Cortex of kidney (tissue), 1 donor: ENCODE data around the gene ADGRB3.
"Not testable (repeated sequence)": the region's sequence is repeated elsewhere in the genome, so short reads cannot be mapped to it uniquely, and the experiment has no call there.

Experiments
- DNase-seq: peaks from one replicate; lab custom pipeline; 2025; lab: John Stamatoyannopoulos, UW

ADGRB3 gene

DNA sequence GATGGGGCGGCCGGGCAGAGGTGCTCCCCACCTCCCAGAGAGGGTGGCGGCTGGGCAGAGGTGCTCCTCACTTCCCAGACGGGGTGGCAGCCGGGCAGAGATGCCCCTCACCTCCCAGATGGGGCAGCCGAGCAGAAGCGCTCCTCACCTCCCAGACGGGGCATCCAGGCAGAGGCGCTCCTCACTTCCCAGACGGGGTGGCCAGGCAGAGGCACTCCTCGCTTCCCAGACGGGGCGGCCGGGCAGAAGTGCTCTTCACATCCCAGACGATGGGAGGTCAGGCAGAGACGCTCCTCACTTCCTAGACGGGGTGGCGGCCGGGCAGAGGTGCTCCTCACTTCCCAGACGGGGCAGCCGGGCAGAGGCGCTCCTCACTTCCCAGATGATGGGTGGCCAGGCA is 798.0 kb downstream of the ADGRB3 start:
- not testable (repeated sequence) for DNase-seq

DNA sequence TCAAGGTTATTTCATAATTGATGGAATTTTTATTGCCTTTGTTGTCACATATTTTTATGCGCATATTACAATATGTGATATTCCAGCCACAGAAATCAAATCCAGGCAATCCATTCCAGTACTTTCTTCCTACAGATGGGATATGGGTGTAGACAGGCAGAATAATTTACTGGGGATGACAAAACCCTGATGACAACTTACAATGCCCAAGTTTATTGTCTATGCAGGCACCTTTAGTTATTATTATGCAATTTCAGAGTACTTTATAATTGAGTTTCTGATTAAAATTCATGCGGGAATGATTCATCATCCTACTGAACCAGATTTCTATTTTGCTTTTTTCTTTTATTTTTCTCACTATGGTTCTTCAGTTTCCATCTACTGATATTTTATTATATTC is 803.0 kb downstream of the ADGRB3 start:
- no peak for DNase-seq
